GM18508 (cell line): ENCODE results near the gene CTXN3.

Source experiments
- ATAC-seq: cut with Tn5 transposase; IDR thresholded peaks from one replicate; pipeline ENCODE4 v1.9.1; 2021; ENCODE audit warnings: moderate number of reproducible peaks; ENCODE audit not compliant: insufficient read depth, unreplicated experiment

The CTXN3 gene

GRCh38 chr5:127649018-127649439 is at the start of gene CTXN3:
Gene CTXN3, plus strand, starts transcription at chr5:127649082. Its CDS starts 8,440 bp downstream, at chr5:127657522.
- no peak for ATAC-seq

GRCh38 chr5:127599320-127599719 is 49.6 kb upstream of the CTXN3 start:
- no peak for ATAC-seq

GRCh38 chr5:127599847-127600246 is 49.0 kb upstream of the CTXN3 start:
- no peak for ATAC-seq

- no peak for ATAC-seq
Observed at GRCh38 chr5:127601111-127601510, 47.8 kb upstream of the CTXN3 start.

GRCh38 chr5:127601601-127602000 is 47.3 kb upstream of the CTXN3 start:
- ATAC-seq: no peak

- no peak for ATAC-seq
Observed at GRCh38 chr5:127602481-127602880, 46.4 kb upstream of the CTXN3 start.

- ATAC-seq: no peak
Observed at GRCh38 chr5:127602896-127603844, 45.7 kb upstream of the CTXN3 start.

- ATAC-seq: no peak
Observed at GRCh38 chr5:127608077-127608660, 40.7 kb upstream of the CTXN3 start.

- ATAC-seq: no peak
Observed at GRCh38 chr5:127609011-127609410, 39.9 kb upstream of the CTXN3 start.

GRCh38 chr5:127609957-127610356 is 38.9 kb upstream of the CTXN3 start:
- no peak for ATAC-seq

GRCh38 chr5:127612441-127613141 is 36.3 kb upstream of the CTXN3 start:
- ATAC-seq: no peak

- no peak for ATAC-seq
Observed at GRCh38 chr5:127615916-127616315, 33.0 kb upstream of the CTXN3 start.

- no peak for ATAC-seq
Observed at GRCh38 chr5:127619908-127620479, 28.9 kb upstream of the CTXN3 start.

GRCh38 chr5:127621601-127622325 is 27.1 kb upstream of the CTXN3 start:
- no peak for ATAC-seq

- no peak for ATAC-seq
Observed at GRCh38 chr5:127634007-127634406, 14.9 kb upstream of the CTXN3 start.

- no peak for ATAC-seq
Observed at GRCh38 chr5:127639828-127640227, 9.1 kb upstream of the CTXN3 start.

- no peak for ATAC-seq
Observed at GRCh38 chr5:127642949-127643348, 5.9 kb upstream of the CTXN3 start.

GRCh38 chr5:127643607-127644006 is 5.3 kb upstream of the CTXN3 start:
- no peak for ATAC-seq

GRCh38 chr5:127645300-127645726 is 3.6 kb upstream of the CTXN3 start:
- no peak for ATAC-seq

GRCh38 chr5:127647361-127647958 is 1.4 kb upstream of the CTXN3 start:
- no peak for ATAC-seq
